Measurements from ENCODE around the gene CAND1.
"Not testable (repeated sequence)": the region's sequence is repeated elsewhere in the genome, so short reads cannot be mapped to it uniquely, and the experiment has no call there.

CAND1 gene

GRCh38 chr12:67284561-67284960 is 15.4 kb downstream of the CAND1 start:
- no peak for DNase-seq

- no peak for DNase-seq
Measured at GRCh38 chr12:67286257-67286656, 17.1 kb downstream of the CAND1 start.

GRCh38 chr12:67287311-67287710 is 18.2 kb downstream of the CAND1 start:
- DNase-seq, result no peak

- no peak for DNase-seq
Measured at GRCh38 chr12:67288561-67288960, 19.4 kb downstream of the CAND1 start.

- DNase-seq, result no peak
Measured at GRCh38 chr12:67290378-67290777, 21.2 kb downstream of the CAND1 start.

GRCh38 chr12:67299526-67299925 is 30.4 kb downstream of the CAND1 start:
- DNase-seq, result no peak

GRCh38 chr12:67299926-67300325 is 30.8 kb downstream of the CAND1 start:
- no peak for DNase-seq

- DNase-seq, result no peak
Measured at GRCh38 chr12:67302162-67302561, 33.0 kb downstream of the CAND1 start.

- DNase-seq, result no peak
Measured at GRCh38 chr12:67305544-67305943, 36.4 kb downstream of the CAND1 start.

GRCh38 chr12:67306712-67307111 is 37.6 kb downstream of the CAND1 start:
- no peak for DNase-seq

- no peak for DNase-seq
Measured at GRCh38 chr12:67315661-67316060, 46.5 kb downstream of the CAND1 start.

- DNase-seq, result no peak
Measured at GRCh38 chr12:67318786-67319185, 49.6 kb downstream of the CAND1 start.

- no peak for DNase-seq
Measured at GRCh38 chr12:67319936-67320335, 50.8 kb downstream of the CAND1 start.

GRCh38 chr12:67320614-67321295 is 51.6 kb downstream of the CAND1 start:
- DNase-seq, result no peak

GRCh38 chr12:67322580-67322979 is 53.4 kb downstream of the CAND1 start:
- no peak for DNase-seq

GRCh38 chr12:67323007-67323406 is 53.8 kb downstream of the CAND1 start:
- DNase-seq, result no peak

- DNase-seq, result no peak
Measured at GRCh38 chr12:67326637-67327036, 57.5 kb downstream of the CAND1 start.

GRCh38 chr12:67327466-67327865 is 58.3 kb downstream of the CAND1 start:
- no peak for DNase-seq

GRCh38 chr12:67331123-67331522 is 62.0 kb downstream of the CAND1 start:
- DNase-seq, result no peak

GRCh38 chr12:67331828-67332227 is 62.7 kb downstream of the CAND1 start:
- no peak for DNase-seq

- no peak for DNase-seq
Measured at GRCh38 chr12:67333649-67334048, 64.5 kb downstream of the CAND1 start.

- no peak for DNase-seq
Measured at GRCh38 chr12:67338426-67338825, 69.3 kb downstream of the CAND1 start.

GRCh38 chr12:67339530-67339929 is 70.4 kb downstream of the CAND1 start:
- no peak for DNase-seq

- DNase-seq, result not testable (repeated sequence)
Measured at GRCh38 chr12:67341086-67341485, 71.9 kb downstream of the CAND1 start.

GRCh38 chr12:67344979-67345710 is 76.0 kb downstream of the CAND1 start:
- DNase-seq, result no peak

Data from activated effector memory CD4-positive, alpha-beta T cell treated with Interleukin-2 at 50 U/mL for 16 hours (primary cell).